K562 (cell line): Measurements from ENCODE around the gene CIAO1. TPM values are rescaled to one million over a fixed set of nuclear protein-coding genes. Genes with fewer than 3 reads are reported as not detected.
A peak's percentile ranks its signal among the peaks of the same experiment; 100 is the strongest.

Experiments used
- CBX3 ChIP-seq, 2 experiments: IDR thresholded peaks; 1 replicate in 1 of 2; 2 replicates in 1 of 2; pipeline ENCODE4 v1.6.1; 2012; ENCODE audit warnings: inconsistent platforms in 2 of 2, low read length in 2 of 2, borderline replicate concordance in 1 of 2, control low read depth in 1 of 2
- CTBP1 ChIP-seq: fragments of 450-650 bp; IDR thresholded peaks from 2 replicates; pipeline ENCODE4 v1.6.1; 2016; ENCODE audit warnings: borderline replicate concordance
- EP400 ChIP-seq: fragments of 450-650 bp; IDR thresholded peaks from 2 replicates; pipeline ENCODE4 v1.6.1; 2017; ENCODE audit warnings: antibody characterized with exemption, mild to moderate bottlenecking, moderate library complexity
- FOXP1 ChIP-seq: sonication (generic); formaldehyde crosslinking; IDR thresholded peaks from 2 replicates; pipeline ENCODE4 v1.8.0; 2022; ENCODE audit warnings: mild to moderate bottlenecking, missing genetic modification reagents
- L3MBTL2 ChIP-seq: fragments of 450-650 bp; IDR thresholded peaks from 2 replicates; pipeline ENCODE4 v1.6.1; 2016; ENCODE audit warnings: mild to moderate bottlenecking, moderate library complexity
- MAZ ChIP-seq, 2 experiments: fragments of 450-650 bp in 1 of 2; sonication (generic) in 1 of 2; formaldehyde crosslinking; IDR thresholded peaks in 1 of 2; conservative IDR thresholded peaks in 1 of 2; 2 replicates each; pipeline versions ENCODE4 v1.4.0 to v1.5.0; 2020; ENCODE audit warnings: mild to moderate bottlenecking in 1 of 2, missing genetic modification reagents in 1 of 2
- MYC ChIP-seq, 2 experiments: fragments of 250-450 bp in 1 of 2; sonication (Bioruptor Pico) in 1 of 2; IDR thresholded peaks; 2 replicates each; pipeline versions ENCODE4 v1.5.1 to v1.6.1; 2012 to 2021; ENCODE audit warnings: low read depth in 2 of 2, borderline replicate concordance in 1 of 2, improper control_type of control experiment in 1 of 2, low read length in 1 of 2, mild to moderate bottlenecking in 1 of 2, moderate library complexity in 1 of 2
- POLR2G ChIP-seq: fragments of 200-400 bp; formaldehyde crosslinking; IDR thresholded peaks from 2 replicates; pipeline ENCODE4 v1.6.1; 2017; ENCODE audit warnings: low read depth, mild to moderate bottlenecking, antibody characterized with exemption, low read length, moderate library complexity
- XRCC5 ChIP-seq: fragments of 200-400 bp; formaldehyde crosslinking; IDR thresholded peaks from 2 replicates; pipeline ENCODE4 v1.6.1; 2017; ENCODE audit warnings: low read depth, mild to moderate bottlenecking, low read length
- ZBTB1 ChIP-seq: sonication (generic); formaldehyde crosslinking; IDR thresholded peaks from 2 replicates; pipeline ENCODE4 v1.8.1; 2023; ENCODE audit warnings: missing genetic modification reagents, low read depth, mild to moderate bottlenecking, borderline replicate concordance
- ZNF232 ChIP-seq: sonication (generic); formaldehyde crosslinking; IDR thresholded peaks from 2 replicates; pipeline ENCODE4 v1.8.0; 2022; ENCODE audit warnings: mild to moderate bottlenecking, missing genetic modification reagents
- ZNF764 ChIP-seq: fragments of 250-450 bp; sonication (Bioruptor Pico); IDR thresholded peaks from 2 replicates; pipeline ENCODE4 v1.4.0; 2020; ENCODE audit warnings: low read depth, mild to moderate bottlenecking, moderate library complexity
- polyA plus RNA-seq, 8 experiments: library from polyadenylated mRNA; depleted of rRNA in 4 of 8; stranded (reverse) in 5 of 8; unstranded in 3 of 8; fragments of >200 nt; fragmentation: Nextera tagmentation in 2 of 8; fragmentation: Illumina TruSeq in 1 of 8; extraction: Ambion mirVana in 2 of 8; extraction: Trizol in 1 of 8; gene quantifications; 2 replicates each; pipeline versions ENCODE4 v1.2.1 to v1.2.3, GENCODE V29; 2011 to 2014; ENCODE audit warnings: inconsistent platforms in 1 of 8, missing spikeins in 1 of 8
- total RNA-seq, 7 experiments: library from RNA; depleted of rRNA in 6 of 7; stranded (reverse); fragments of >200 nt in 6 of 7; fragmentation: Illumina TruSeq in 2 of 7; extraction: Trizol in 2 of 7; gene quantifications; 2 replicates each; pipeline versions ENCODE4 v1.2.1 to v1.2.3, GENCODE V29; 2011 to 2021; ENCODE audit warnings: low replicate concordance in 1 of 7
- TF ChIP-seq, protein P1 (sequence below): fragments of 250-450 bp; sonication (Bioruptor Pico); IDR thresholded peaks from 2 replicates; pipeline ENCODE4 v1.5.0; 2022; ENCODE audit warnings: mild to moderate bottlenecking
- TF ChIP-seq, protein P2 (sequence below): IDR thresholded peaks from 2 replicates; pipeline ENCODE4 v1.6.1; 2012; ENCODE audit warnings: low read depth, low read length, improper control_type of control experiment, borderline replicate concordance
- TF ChIP-seq, protein P3 (sequence below): sonication (generic); formaldehyde crosslinking; IDR thresholded peaks from 2 replicates; pipeline ENCODE4 v1.8.1; 2023; ENCODE audit warnings: mild to moderate bottlenecking, missing genetic modification reagents, moderate library complexity
- TF ChIP-seq, protein P4 (sequence below): sonication (generic); formaldehyde crosslinking; IDR thresholded peaks from 2 replicates; pipeline ENCODE4 v1.8.0; 2022; ENCODE audit warnings: mild to moderate bottlenecking, missing genetic modification reagents
- TF ChIP-seq, protein P5 (sequence below): fragments of 450-650 bp; IDR thresholded peaks from 2 replicates; pipeline ENCODE4 v1.6.1; 2016; ENCODE audit warnings: antibody characterized with exemption

Gene CIAO1
- total and polyA plus RNA-seq, 9 of the 15 experiments (the other 6 are each of a cell fraction or from before 2014, with no cell fraction given), result 11.4 to 156 (median 92.8) TPM

DNA sequence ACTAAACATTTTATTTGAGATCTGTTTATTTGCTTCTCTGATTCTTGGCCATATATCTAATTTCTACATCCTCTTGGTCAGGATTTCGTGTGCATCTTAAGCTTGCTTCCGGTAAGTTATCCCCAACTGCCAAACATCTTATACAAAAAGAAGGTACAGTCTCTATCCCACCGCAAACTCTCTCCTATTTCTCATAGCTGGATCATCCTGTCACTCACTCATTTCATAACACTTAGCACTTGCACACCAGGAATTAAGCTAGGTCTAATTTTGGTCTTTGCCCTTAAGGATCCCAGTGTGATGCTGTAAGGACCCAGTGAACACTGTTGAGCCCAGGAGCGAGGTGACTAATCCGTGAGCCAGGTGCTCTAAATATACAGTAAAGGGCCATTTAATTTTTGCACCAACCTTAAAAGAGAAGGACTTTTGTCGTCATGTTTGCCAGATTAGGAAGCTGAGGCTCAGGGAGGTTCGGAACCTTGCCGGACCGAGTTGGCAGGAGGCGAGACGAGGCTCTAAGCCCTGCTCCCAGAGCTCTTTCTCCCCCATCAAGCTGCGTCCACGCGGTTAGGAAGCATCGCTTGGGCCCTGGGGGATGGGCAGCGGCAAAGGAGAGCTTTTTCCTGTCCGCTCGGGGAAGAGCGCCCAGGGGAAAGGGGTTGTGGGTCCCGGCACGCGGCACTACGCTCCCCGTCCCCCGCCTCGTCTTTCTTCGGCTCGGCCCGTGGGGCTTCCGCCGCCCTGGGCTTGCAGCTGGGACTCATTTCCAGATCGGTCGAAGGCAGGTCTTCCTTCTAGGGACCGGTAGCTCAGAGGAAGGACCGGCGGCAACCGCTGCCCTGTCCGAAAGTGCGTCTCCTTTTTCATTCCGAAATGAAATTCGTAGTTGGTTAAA is 55.0 kb downstream of the CIAO1 start (continued):
- TF ChIP-seq, protein P1, sequence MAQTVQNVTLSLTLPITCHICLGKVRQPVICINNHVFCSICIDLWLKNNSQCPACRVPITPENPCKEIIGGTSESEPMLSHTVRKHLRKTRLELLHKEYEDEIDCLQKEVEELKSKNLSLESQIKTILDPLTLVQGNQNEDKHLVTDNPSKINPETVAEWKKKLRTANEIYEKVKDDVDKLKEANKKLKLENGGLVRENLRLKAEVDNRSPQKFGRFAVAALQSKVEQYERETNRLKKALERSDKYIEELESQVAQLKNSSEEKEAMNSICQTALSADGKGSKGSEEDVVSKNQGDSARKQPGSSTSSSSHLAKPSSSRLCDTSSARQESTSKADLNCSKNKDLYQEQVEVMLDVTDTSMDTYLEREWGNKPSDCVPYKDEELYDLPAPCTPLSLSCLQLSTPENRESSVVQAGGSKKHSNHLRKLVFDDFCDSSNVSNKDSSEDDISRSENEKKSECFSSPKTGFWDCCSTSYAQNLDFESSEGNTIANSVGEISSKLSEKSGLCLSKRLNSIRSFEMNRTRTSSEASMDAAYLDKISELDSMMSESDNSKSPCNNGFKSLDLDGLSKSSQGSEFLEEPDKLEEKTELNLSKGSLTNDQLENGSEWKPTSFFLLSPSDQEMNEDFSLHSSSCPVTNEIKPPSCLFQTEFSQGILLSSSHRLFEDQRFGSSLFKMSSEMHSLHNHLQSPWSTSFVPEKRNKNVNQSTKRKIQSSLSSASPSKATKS, result no peak
- TF ChIP-seq ZNF764, result no peak
- TF ChIP-seq, protein P2, sequence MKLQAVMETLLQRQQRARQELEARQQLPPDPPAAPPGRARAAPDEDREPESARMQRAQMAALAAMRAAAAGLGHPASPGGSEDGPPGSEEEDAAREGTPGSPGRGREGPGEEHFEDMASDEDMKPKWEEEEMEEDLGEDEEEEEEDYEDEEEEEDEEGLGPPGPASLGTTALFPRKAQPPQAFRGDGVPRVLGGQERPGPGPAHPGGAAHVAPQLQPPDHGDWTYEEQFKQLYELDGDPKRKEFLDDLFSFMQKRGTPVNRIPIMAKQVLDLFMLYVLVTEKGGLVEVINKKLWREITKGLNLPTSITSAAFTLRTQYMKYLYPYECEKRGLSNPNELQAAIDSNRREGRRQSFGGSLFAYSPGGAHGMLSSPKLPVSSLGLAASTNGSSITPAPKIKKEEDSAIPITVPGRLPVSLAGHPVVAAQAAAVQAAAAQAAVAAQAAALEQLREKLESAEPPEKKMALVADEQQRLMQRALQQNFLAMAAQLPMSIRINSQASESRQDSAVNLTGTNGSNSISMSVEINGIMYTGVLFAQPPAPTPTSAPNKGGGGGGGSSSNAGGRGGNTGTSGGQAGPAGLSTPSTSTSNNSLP, result no peak
- TF ChIP-seq MYC (IDR thresholded peaks at IDR 0.05; ENCODE audit: low read depth, low read length), result peak; percentile 22; the same call in 1 of the 2 replicates
- no peak for TF ChIP-seq MYC (CRISPR knock-in tag; IDR thresholded peaks at IDR 0.05; ENCODE audit: borderline replicate concordance, low read depth)
- TF ChIP-seq CTBP1, result peak; percentile 42; the same call in 1 of the 2 replicates
- TF ChIP-seq ZNF232, result no peak
- peak; percentile 40; the same call in 1 of the 2 replicates for TF ChIP-seq EP400
- TF ChIP-seq, protein P3, sequence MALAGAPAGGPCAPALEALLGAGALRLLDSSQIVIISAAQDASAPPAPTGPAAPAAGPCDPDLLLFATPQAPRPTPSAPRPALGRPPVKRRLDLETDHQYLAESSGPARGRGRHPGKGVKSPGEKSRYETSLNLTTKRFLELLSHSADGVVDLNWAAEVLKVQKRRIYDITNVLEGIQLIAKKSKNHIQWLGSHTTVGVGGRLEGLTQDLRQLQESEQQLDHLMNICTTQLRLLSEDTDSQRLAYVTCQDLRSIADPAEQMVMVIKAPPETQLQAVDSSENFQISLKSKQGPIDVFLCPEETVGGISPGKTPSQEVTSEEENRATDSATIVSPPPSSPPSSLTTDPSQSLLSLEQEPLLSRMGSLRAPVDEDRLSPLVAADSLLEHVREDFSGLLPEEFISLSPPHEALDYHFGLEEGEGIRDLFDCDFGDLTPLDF (CRISPR knock-in tag), result no peak
- TF ChIP-seq MAZ (CRISPR knock-in tag; conservative IDR thresholded peaks at IDR 0.05 in 1 of 2, IDR thresholded peaks at IDR 0.05 in 1 of 2), result peak in 1 of 2 experiments; percentile 19; a peak in 1 of 4 replicates
- peak; percentile 58; the same call in 1 of the 2 replicates for TF ChIP-seq FOXP1 (CRISPR knock-in tag)
- TF ChIP-seq POLR2G, result peak; percentile 67
- TF ChIP-seq, protein P4, sequence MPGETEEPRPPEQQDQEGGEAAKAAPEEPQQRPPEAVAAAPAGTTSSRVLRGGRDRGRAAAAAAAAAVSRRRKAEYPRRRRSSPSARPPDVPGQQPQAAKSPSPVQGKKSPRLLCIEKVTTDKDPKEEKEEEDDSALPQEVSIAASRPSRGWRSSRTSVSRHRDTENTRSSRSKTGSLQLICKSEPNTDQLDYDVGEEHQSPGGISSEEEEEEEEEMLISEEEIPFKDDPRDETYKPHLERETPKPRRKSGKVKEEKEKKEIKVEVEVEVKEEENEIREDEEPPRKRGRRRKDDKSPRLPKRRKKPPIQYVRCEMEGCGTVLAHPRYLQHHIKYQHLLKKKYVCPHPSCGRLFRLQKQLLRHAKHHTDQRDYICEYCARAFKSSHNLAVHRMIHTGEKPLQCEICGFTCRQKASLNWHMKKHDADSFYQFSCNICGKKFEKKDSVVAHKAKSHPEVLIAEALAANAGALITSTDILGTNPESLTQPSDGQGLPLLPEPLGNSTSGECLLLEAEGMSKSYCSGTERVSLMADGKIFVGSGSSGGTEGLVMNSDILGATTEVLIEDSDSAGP, result no peak
- peak in 1 of 2 experiments; percentile 58; a peak in 1 of 3 replicates for TF ChIP-seq CBX3 (IDR thresholded peaks at IDR 0.05; ENCODE audit: borderline replicate concordance in 1 of 2, low read length in 2 of 2)
- TF ChIP-seq, protein P5, sequence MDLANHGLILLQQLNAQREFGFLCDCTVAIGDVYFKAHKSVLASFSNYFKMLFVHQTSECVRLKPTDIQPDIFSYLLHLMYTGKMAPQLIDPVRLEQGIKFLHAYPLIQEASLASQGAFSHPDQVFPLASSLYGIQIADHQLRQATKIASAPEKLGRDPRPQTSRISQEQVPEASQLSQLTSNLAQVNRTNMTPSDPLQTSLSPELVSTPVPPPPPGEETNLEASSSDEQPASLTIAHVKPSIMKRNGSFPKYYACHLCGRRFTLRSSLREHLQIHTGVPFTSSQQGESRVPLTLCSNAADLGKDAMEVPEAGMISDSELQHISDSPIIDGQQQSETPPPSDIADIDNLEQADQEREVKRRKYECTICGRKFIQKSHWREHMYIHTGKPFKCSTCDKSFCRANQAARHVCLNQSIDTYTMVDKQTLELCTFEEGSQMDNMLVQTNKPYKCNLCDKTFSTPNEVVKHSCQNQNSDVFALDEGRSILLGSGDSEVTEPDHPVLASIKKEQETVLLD, result 0 out of 2 replicates have a peak, but pooled peaks have one; percentile 14
- 0 out of 2 replicates have a peak, but pooled peaks have one; percentile 16 for TF ChIP-seq ZBTB1 (CRISPR knock-in tag)
- TF ChIP-seq L3MBTL2, result peak; percentile 90
- no peak for TF ChIP-seq XRCC5
